GM19023 (cell line): Measurements from ENCODE around the gene GRHL3.

Experiments
- ATAC-seq: cut with Tn5 transposase; IDR thresholded peaks from one replicate; pipeline ENCODE4 v1.9.1; 2021; ENCODE audit warnings: mild to moderate bottlenecking, moderate library complexity; ENCODE audit not compliant: unreplicated experiment

The GRHL3 gene

GRCh38 chr1:24366707-24367106 is 47.5 kb downstream of the GRHL3 start:
- ATAC-seq: no peak

- no peak for ATAC-seq
These were observed 50.0 kb downstream of the GRHL3 start for GRCh38 chr1:24369199-24369598.

- ATAC-seq: no peak
These were observed 50.6 kb downstream of the GRHL3 start for GRCh38 chr1:24369801-24370200.

GRCh38 chr1:24373044-24373443 is 53.9 kb downstream of the GRHL3 start:
- no peak for ATAC-seq

- ATAC-seq: no peak
These were observed 54.6 kb downstream of the GRHL3 start for GRCh38 chr1:24373710-24374109.

GRCh38 chr1:24374891-24375786 is 56.0 kb downstream of the GRHL3 start:
- no peak for ATAC-seq

- no peak for ATAC-seq
These were observed 60.7 kb downstream of the GRHL3 start for GRCh38 chr1:24379733-24380315.

- no peak for ATAC-seq
These were observed 61.4 kb downstream of the GRHL3 start for GRCh38 chr1:24380508-24380907.

- ATAC-seq: no peak
These were observed 62.1 kb downstream of the GRHL3 start for GRCh38 chr1:24381256-24381655.

GRCh38 chr1:24382165-24382577 is 63.0 kb downstream of the GRHL3 start:
- no peak for ATAC-seq

- ATAC-seq: no peak
These were observed 64.3 kb downstream of the GRHL3 start for GRCh38 chr1:24383381-24383940.

GRCh38 chr1:24384251-24385090 is 65.3 kb downstream of the GRHL3 start:
- peak; percentile 66 for ATAC-seq

GRCh38 chr1:24385160-24385940 is 66.2 kb downstream of the GRHL3 start:
- no peak for ATAC-seq

GRCh38 chr1:24386241-24386640 is 67.1 kb downstream of the GRHL3 start:
- ATAC-seq: no peak

GRCh38 chr1:24386931-24387330 is 67.8 kb downstream of the GRHL3 start:
- ATAC-seq: no peak

- no peak for ATAC-seq
These were observed 68.5 kb downstream of the GRHL3 start for GRCh38 chr1:24387636-24388175.

GRCh38 chr1:24388331-24388885 is 69.3 kb downstream of the GRHL3 start:
- no peak for ATAC-seq

GRCh38 chr1:24389231-24389678 is 70.1 kb downstream of the GRHL3 start:
- ATAC-seq: no peak

- ATAC-seq: no peak
These were observed 72.0 kb downstream of the GRHL3 start for GRCh38 chr1:24390924-24391782.
